Measurements from ENCODE around the gene CASP14.

Gene CASP14

DNA sequence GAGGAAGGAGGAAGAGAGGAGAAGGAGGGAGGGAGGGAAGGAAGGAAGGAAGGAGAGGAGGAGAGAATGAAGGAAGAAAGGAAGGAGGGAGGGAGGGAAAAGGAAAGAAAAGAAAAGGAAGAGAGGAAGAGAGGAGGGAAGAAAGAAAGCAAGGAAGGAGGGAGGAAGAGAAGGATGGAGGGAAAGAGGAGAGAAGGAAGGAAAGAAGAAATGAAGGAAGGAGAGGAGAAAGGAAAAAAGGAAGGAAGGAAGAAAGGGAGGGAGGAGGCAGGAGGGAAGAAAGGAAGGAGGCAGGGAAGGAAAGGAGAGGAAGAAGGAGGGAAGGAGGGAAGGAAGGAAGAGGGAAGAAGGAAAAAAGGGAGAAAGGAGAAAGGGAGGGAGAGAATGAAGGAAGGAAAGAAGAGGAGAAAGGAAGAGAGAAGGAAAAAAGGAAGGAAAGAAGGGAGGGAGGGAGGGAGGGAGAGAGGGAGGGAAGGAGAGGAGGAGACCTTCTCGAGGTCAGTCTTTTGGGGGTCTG, 13.4 kb upstream of the CASP14 start:
- Histone ChIP-seq H3K4me2 (ENCODE audit: insufficient read depth, low read length) (no peak overlapping the region), H2AFZ (ENCODE audit: low read depth, low read length) (no peak overlapping the region), H4K20me1 (ENCODE audit: insufficient read depth, low read length) (no peaks in the 10 kb centered on the region), H3K4me1 (ENCODE audit: insufficient read depth, low read length) (no peaks in the 10 kb centered on the region), H3K4me3 (ENCODE audit: low read depth in 1 of 2, low read length in 2 of 2) (no peak overlapping the region), H3K9me3 (ENCODE audit: insufficient read depth, low read length, severe bottlenecking) (no peaks in the 10 kb centered on the region), H3K27me3 (ENCODE audit: insufficient read depth, low read length, poor library complexity) (peaks cover 14% of the 10 kb centered on the region), H3K36me3 (ENCODE audit: insufficient read depth, low read length) (no peaks in the 10 kb centered on the region), H3K27ac (ENCODE audit: low read length) (no peak overlapping the region), H3K79me2 (ENCODE audit: insufficient read depth, low read length) (no peaks in the 10 kb centered on the region), H3K9ac (ENCODE audit: low read depth, low read length) (no peak overlapping the region)
- DNase-seq (no peak), ATAC-seq (ENCODE audit: insufficient read depth, low read depth) (no peak)
- TF ChIP-seq EZH2 (IDR thresholded peaks at IDR 0.05; ENCODE audit: borderline replicate concordance, low read depth, low read length, severe bottlenecking) = no peak
- TF ChIP-seq, protein P1, sequence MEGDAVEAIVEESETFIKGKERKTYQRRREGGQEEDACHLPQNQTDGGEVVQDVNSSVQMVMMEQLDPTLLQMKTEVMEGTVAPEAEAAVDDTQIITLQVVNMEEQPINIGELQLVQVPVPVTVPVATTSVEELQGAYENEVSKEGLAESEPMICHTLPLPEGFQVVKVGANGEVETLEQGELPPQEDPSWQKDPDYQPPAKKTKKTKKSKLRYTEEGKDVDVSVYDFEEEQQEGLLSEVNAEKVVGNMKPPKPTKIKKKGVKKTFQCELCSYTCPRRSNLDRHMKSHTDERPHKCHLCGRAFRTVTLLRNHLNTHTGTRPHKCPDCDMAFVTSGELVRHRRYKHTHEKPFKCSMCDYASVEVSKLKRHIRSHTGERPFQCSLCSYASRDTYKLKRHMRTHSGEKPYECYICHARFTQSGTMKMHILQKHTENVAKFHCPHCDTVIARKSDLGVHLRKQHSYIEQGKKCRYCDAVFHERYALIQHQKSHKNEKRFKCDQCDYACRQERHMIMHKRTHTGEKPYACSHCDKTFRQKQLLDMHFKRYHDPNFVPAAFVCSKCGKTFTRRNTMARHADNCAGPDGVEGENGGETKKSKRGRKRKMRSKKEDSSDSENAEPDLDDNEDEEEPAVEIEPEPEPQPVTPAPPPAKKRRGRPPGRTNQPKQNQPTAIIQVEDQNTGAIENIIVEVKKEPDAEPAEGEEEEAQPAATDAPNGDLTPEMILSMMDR (IDR thresholded peaks at IDR 0.05; ENCODE audit: borderline replicate concordance, extremely low read depth, low read length, poor library complexity, severe bottlenecking) = no peak

DNA sequence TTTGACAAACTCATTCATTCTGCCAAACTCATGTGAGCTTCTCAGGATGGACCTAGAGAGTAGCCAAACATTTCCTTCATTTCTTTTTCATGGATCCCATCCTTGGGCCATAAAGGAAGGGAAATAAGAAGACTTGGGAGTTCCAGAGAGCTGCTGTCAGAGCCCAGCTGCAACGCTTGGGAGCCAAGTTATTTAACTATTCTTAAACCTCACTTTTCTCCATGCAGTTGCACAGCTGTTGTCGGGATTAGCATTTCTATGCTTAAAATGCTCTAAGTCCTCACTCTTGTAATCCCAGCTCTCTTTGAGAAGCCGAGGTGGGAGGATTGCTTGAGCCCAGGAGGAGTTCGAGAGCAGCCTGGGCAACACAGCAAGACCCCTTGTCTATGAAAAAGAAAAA, 11.7 kb upstream of the CASP14 start:
- Histone ChIP-seq H3K27me3 (ENCODE audit: insufficient read depth, low read length, poor library complexity) (peaks cover 14% of the 10 kb centered on the region), H3K4me3 (ENCODE audit: low read depth in 1 of 2, low read length in 2 of 2) (no peak overlapping the region), H4K20me1 (ENCODE audit: insufficient read depth, low read length) (no peaks in the 10 kb centered on the region), H3K9me3 (ENCODE audit: insufficient read depth, low read length, severe bottlenecking) (no peaks in the 10 kb centered on the region), H2AFZ (ENCODE audit: low read depth, low read length) (no peak overlapping the region), H3K4me1 (ENCODE audit: insufficient read depth, low read length) (no peaks in the 10 kb centered on the region), H3K4me2 (ENCODE audit: insufficient read depth, low read length) (no peak overlapping the region), H3K36me3 (ENCODE audit: insufficient read depth, low read length) (no peaks in the 10 kb centered on the region), H3K79me2 (ENCODE audit: insufficient read depth, low read length) (no peaks in the 10 kb centered on the region), H3K27ac (ENCODE audit: low read length) (no peak overlapping the region), H3K9ac (ENCODE audit: low read depth, low read length) (no peak overlapping the region)
- ATAC-seq (ENCODE audit: insufficient read depth, low read depth) (no peak), DNase-seq (no peak)
- TF ChIP-seq EZH2 (IDR thresholded peaks at IDR 0.05; ENCODE audit: borderline replicate concordance, low read depth, low read length, severe bottlenecking) = no peak
- TF ChIP-seq, protein P1 (IDR thresholded peaks at IDR 0.05; ENCODE audit: borderline replicate concordance, extremely low read depth, low read length, poor library complexity, severe bottlenecking) = no peak

GRCh38 chr19:15038294-15038693, 11.0 kb upstream of the CASP14 start:
- H4K20me1 ChIP-seq (ENCODE audit: insufficient read depth, low read length) = no peaks in the 10 kb centered on the region
- no peak for DNase-seq
- no peaks in the 10 kb centered on the region for H3K9me3 ChIP-seq (ENCODE audit: insufficient read depth, low read length, severe bottlenecking)
- no peak overlapping the region for H2AFZ ChIP-seq (ENCODE audit: low read depth, low read length)
- H3K4me2 ChIP-seq (ENCODE audit: insufficient read depth, low read length) = no peak overlapping the region
- peaks cover 14% of the 10 kb centered on the region for H3K27me3 ChIP-seq (ENCODE audit: insufficient read depth, low read length, poor library complexity)
- no peak overlapping the region for H3K4me3 ChIP-seq (ENCODE audit: low read depth in 1 of 2, low read length in 2 of 2)
- no peaks in the 10 kb centered on the region for H3K79me2 ChIP-seq (ENCODE audit: insufficient read depth, low read length)
- ATAC-seq (ENCODE audit: insufficient read depth, low read depth) = no peak
- TF ChIP-seq, protein P1 (IDR thresholded peaks at IDR 0.05; ENCODE audit: borderline replicate concordance, extremely low read depth, low read length, poor library complexity, severe bottlenecking) = no peak
- no peaks in the 10 kb centered on the region for H3K4me1 ChIP-seq (ENCODE audit: insufficient read depth, low read length)
- no peak overlapping the region for H3K9ac ChIP-seq (ENCODE audit: low read depth, low read length)
- no peak overlapping the region for H3K27ac ChIP-seq (ENCODE audit: low read length)
- no peaks in the 10 kb centered on the region for H3K36me3 ChIP-seq (ENCODE audit: insufficient read depth, low read length)

GRCh38 chr19:15042003-15042402, 7.3 kb upstream of the CASP14 start:
- no peak for ATAC-seq (ENCODE audit: insufficient read depth, low read depth)
- H3K9me3 ChIP-seq (ENCODE audit: insufficient read depth, low read length, severe bottlenecking) = no peaks in the 10 kb centered on the region
- H3K27ac ChIP-seq (ENCODE audit: low read length) = no peak overlapping the region

More at GRCh38 chr19:15042003-15042402, 7.3 kb upstream of the CASP14 start:
- Histone ChIP-seq H3K79me2 (ENCODE audit: insufficient read depth, low read length) (no peaks in the 10 kb centered on the region), H3K4me3 (ENCODE audit: low read depth in 1 of 2, low read length in 2 of 2) (no peak overlapping the region), H4K20me1 (ENCODE audit: insufficient read depth, low read length) (no peaks in the 10 kb centered on the region), H2AFZ (ENCODE audit: low read depth, low read length) (no peak overlapping the region), H3K36me3 (ENCODE audit: insufficient read depth, low read length) (no peaks in the 10 kb centered on the region), H3K9ac (ENCODE audit: low read depth, low read length) (no peak overlapping the region), H3K4me2 (ENCODE audit: insufficient read depth, low read length) (no peak overlapping the region), H3K4me1 (ENCODE audit: insufficient read depth, low read length) (no peaks in the 10 kb centered on the region), H3K27me3 (ENCODE audit: insufficient read depth, low read length, poor library complexity) (peaks cover 10% of the 10 kb centered on the region)
- no peak for DNase-seq
- no peak for TF ChIP-seq EZH2 (IDR thresholded peaks at IDR 0.05; ENCODE audit: borderline replicate concordance, low read depth, low read length, severe bottlenecking)
- TF ChIP-seq, protein P1 (IDR thresholded peaks at IDR 0.05; ENCODE audit: borderline replicate concordance, extremely low read depth, low read length, poor library complexity, severe bottlenecking) = no peak
